Measurements from ENCODE around the gene SMARCA2.

Gene SMARCA2

DNA sequence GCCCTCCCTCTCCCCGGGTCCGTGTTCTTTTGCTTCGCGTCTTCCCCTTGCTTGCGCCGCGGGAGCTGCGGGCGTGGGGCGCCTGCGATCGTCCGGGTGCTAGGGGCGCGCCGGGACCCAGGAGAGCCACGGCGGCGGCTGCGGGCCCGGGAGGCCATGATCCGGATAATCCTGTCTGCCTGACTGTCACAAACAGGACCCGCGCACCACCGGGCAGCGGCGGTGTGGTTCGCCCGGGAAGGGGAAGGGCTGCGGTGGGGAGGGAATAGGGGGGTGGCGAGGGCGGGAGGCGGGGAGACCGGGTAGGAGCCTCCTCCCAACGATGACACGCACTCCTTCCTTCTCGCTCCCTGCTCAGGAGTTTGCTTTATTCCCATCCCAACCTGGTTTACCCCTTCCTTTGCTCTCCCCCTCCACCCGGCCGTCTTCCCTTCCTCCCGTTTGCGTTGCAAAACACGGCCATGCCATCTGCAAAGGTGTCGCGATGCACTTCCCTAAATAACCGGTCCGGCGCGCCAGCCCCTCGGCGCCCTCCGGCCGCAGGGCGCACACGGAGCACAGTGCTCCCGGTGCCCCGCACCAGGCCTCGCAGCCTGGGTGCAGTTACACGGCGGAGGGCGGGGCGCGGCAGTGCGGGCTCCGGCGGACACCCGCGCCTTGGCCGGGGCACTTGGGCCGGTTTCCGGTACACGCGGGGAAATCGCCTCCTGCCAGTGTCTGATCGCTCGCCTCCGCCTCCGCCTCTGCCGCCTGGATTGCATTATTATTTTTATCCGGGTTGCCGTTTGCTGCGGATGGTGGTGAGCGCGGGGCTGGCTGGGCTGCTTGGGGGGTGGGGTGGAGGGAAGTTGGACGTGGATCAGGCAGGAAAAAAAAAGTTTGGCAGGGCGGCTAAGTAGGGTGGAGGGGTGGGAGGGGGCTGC, 1.5 kb downstream of the SMARCA2 start:
- peak; percentile 75 to 78 for DNase-seq

DNA sequence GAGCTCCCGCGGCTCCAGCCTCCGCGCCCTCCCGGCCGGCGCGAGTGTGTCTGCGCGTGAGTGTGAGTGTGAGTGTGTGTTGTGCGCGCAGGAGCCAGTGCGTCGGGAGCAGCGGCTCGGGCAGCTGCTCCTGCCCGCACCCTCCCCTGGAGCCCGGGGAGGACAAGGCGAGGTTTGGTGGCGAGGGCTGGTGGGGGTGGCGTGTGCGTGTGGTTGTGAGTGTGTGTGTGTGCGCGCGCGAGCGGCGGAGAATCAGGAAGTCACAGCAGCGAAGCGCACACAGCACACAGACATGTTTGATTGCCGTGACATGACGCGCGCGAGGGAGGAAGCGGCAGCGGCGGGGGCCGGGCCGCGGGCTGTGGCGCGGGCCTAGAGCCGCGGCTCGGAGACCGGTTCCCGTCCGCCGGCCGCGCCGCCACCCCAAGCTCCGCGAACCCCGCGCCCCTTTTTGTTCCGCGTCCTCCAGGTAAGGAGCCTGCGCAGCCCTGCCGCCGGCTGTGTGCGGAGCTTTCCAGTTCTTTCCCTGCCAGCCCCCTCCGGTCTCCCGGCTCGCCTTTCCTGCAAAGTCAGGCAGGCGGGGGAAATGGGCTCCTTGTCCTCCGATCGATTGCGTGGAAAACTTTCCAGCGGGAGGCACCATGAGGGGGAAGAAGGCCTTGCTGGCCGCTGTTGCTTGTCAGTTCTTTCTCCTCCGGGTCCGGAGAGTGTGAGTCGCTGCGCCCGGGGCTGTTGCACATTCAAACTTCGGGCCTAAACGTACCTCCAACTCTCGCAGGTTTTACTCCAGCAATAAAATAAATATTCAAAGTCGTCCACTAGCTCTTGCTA, 2.4 kb downstream of the SMARCA2 start:
- DNase-seq, result peak; percentile 77 to 80

DNA sequence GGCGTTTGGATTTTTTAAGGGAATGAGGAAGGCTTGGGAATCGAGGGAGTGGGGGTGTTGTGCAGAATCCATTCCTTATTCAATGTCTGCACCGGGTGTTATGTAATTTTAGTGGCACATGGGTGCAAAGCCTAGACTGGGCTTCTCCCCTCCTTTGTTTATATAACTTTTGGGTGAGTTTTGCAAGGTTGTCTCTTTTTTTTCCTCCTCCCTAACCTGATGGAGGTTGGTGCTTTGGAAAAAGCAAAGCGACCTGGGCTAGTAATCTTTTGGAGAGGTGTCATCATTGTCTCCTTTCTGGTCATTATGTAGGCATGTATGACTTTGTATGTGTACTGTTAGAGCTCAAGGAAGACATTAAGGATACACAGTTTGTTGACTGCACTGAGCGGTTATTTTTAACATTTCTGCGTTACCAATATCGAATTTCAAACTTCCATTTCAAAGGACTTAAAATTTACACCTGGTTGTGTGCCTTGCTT, 3.1 kb downstream of the SMARCA2 start:
- DNase-seq, result no peak

DNA sequence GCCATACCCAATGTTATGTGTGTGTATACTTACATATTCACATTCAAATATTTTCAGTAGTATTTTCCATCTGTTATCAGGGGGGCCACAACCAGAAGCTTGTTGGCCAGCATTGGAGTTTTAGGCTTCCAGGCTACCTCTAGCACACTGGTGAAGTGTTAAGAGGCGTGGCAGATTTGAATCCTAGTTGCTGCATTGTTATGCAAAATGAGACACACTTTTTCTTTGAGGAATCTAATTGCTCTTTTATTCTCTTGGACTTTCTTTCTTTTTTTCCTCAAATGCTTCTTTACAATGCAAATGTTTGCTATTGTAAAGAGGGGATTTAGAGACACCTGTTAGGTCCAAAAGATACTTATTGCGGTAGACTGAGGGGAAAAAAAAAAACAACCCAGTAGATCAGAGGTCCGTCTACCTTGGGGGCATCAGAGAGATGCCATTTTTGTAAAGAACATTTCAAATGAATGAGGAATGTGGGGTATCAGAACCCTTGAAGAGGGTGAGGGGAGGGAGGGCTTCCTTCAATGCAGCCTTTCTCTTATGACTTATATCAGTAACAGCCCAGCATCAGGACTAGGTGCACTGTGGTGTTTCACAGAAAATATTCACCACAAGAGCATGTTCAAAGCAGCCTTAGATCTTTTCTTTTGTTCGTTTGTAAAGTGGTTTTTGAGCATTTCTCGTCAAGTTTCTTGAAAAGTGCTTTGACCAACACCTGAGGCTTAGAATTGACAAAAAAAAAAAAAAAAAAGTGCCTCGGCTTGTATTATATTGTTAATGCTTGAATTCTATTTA, 3.8 kb downstream of the SMARCA2 start:
- DNase-seq, result no peak

DNA sequence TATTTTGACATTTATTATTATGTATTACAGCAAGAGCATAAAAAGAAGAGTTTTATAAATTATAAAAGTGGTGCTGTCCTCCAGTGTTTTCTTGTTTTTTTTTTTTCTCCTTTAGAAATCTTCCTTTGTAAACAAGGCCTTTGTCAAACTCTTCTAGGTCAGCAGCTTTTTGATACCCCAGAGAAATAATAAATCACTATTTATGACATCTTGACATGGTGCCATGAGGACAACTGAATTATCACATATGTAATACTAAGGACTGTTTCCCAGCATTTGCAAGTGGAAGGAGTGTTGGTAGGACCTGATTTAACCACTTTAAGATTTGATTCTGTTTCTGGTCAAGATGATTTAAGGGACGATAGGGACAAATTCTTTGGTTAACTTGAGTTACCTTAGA, 4.6 kb downstream of the SMARCA2 start:
- DNase-seq, result no peak

DNA sequence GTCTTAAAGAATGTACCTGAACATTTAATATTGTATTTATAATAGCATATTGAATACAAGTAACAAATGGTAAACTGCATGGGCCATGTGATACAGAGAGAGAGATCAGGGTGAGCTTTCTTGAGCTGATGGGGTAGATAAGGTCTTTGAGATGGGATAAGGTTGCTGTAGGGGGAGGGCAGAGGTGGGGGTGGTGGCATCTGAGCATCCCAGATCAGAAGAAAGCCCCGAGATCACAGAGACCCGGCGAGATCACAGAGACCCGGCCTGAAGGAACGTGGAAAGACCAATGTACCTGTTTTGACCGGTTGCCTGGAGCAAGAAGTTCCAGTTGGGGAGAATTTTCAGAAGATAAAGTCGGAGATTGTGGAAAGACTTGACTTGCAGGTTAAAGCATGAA, 6.6 kb downstream of the SMARCA2 start:
- no peak for DNase-seq

DNA sequence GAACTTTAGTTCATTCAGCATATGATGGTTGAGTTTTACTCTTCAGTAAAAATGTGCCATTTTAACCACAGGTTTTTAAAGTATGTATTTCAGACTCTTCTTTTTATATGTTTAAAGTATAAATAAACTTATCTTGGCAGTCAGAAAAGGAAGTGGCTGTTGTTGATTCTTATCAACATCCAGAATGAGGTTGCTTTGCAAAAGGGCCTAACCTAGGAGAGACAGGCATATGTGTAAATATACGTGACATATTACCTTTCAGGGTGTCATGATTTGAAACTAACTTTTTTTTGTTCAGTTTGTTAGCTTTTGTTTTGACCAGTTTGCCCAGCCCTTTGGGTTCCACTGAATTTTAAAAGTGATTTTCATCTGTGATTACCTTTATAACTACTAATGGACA, 7.4 kb downstream of the SMARCA2 start:
- DNase-seq, result no peak

DNA sequence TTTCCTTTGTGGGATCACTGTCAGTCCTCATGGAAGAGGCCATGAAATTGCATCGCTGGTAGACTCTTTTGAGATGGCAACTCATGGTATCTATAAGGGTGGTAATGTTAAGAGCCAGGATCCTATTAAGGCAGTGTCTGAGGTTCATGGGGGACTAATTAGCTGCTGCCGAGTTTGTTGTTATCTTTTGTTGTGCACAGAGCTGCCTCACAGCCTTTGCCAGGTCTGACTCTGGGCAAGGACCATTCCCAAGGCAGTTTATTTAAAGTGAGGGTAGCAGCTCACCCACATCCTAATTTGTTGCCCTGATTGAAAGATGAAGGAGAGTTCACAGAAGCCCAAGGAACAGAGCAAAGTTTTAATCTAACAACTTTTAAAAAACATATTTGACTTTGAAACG, 7.9 kb downstream of the SMARCA2 start:
- no peak for DNase-seq

DNA sequence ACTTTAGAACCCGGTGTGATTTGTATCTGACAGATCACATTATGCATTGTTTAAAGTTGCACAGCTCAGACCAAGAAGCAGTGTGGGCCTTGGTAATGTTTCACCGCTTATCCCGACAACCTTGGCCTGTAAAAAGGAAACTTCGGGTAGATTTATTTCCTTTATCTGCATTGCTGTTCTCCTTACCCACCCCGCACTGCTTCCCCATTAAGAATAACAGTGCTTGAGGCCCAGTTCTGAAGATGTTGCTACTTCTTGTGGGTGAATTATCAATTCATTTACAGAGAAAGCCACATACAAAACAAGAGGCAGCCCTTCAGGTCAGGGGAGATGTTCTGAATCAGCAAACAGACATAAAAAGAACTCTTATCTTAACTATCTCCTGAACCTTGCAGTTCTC, 8.4 kb downstream of the SMARCA2 start:
- DNase-seq, result no peak

DNA sequence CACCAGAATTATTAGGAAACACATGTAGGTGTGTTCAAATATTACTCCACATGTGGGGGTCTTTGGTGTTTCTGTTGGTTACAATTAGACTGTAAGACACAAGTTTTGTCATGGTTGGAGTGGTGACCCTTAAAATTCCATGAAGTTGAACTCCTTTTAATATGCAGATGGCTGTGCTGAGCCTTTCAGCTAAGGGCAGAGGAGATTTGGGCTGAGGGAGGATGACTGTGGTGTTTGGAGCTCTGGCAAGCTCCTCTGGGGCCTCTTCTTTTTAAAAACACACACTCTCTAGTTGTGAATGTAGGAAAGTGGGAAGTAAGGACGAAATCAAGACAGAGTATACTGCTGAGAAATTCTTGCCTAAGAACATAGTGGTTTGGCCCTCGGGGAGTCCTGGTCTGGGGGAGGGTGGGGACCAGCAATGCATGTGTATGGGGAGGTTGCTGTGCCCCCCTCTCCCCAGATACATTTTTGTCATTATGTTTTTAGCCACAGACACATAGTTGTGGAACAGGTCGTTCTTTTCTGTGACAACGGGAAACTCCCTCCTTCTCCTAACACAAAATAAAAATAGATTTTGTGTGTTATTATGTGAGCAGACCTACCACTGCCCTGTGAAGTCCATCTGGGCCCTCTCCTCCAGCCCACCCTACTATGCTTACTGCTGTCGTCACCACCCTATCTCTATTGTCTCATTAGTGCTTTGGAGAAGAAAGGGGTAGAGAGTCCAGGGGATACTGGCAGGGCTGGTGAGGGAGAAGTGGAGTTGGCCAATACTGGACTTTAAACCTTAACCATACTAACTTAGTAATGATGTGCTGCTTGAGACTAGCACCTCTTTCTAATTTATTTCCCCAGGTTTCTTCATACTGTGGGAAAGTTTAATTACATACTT, 10.0 kb downstream of the SMARCA2 start:
- DNase-seq, result no peak

DNA sequence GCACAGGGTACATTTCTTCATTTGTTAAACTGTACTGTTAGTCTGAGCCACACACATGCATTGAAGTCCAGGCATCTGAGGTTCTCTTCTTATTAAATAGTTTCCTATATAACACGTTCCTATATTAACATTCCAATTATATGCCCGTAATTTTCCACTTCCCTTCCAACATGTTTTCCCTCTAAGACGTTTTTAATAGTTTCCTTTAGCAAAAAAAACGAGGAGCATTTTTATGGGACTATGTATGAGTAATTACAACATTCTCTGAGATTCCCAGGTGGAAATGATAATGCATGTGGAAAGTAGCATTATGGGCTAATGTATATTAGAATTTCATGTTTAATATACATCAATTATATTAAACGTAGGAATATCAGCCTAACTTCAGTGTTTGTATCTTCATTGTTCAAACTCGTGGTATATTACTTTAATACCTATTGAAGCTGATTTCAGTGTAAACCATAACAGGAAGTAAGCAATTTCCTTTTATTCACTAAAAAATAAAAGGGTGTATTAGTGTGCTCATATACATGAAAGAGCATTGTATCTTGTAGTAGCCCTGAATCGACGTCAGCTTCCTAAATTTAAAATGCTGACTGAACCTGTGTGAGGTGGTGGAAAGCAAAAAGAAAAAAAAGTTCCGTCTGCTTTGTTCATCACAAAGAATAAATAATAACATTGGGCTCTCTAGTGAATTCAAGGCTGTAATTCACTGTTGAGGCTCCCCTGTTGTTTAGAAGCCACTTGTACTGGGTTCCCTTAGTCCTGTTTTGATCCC, 11.3 kb downstream of the SMARCA2 start:
- DNase-seq, result no peak

DNA sequence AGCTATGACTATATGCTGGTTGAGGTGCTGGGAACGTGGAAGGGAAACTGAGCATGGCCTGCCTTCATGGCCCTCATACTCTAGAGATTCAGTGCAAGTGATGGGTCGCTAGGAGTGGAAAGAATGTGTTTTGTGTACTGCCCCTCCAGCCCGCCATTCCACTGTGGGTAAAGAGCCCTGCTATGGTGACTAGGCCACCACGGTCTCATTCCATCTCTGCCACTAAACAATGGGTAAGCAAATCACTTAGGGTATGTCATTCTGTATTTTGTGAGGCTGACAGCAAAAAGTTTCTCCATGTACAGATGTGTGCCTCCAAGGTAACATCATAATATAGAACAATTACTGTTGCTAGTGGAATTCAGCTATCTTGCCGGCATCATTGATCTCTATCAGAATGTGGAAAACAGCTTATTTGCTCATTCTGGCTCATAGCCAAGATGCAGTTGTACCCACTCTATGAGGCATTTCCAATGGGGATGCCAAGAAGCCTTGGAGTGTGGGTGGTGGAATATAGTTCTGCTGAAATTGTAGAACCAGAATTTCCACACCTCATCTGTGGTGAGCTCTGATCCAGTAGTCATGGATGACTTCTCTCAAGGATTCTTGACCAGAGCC, 12.5 kb downstream of the SMARCA2 start:
- DNase-seq, result no peak

DNA sequence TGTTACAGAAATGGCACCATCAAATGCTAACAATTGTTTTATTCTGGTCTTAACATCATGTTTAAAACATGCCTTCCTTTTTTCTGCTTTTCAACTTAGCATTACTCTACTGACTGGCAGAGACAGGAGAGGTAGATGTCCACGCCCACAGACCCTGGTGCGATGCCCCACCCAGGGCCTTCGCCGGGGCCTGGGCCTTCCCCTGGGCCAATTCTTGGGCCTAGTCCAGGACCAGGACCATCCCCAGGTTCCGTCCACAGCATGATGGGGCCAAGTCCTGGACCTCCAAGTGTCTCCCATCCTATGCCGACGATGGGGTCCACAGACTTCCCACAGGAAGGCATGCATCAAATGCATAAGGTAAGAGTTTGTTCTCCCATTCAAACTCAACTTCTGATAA, 13.7 kb downstream of the SMARCA2 start:
- DNase-seq, result no peak

DNA sequence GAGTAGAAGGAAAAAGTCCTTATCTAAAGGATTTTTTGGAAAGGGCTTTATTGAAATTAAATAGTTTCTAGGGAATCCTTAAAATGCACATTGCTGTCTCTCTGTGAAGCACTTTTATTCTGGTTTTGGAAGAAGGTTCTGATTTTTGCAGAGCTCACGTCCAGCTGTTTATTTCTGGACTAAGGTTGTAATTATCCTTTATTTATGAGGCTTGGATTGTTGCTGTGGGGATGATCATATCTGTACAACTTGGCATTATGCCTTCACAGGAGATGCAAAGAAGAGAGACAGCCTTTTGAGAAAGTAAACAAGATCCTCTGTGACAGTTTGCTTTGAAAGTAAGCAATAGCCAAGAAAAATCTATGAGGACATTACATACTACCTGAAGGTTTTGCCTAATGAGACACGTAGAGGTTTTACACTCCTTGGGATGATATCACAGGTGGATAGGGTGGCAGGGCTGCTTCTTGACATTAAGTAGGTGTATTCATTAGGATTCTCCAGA, 14.6 kb downstream of the SMARCA2 start:
- DNase-seq, result no peak

DNA sequence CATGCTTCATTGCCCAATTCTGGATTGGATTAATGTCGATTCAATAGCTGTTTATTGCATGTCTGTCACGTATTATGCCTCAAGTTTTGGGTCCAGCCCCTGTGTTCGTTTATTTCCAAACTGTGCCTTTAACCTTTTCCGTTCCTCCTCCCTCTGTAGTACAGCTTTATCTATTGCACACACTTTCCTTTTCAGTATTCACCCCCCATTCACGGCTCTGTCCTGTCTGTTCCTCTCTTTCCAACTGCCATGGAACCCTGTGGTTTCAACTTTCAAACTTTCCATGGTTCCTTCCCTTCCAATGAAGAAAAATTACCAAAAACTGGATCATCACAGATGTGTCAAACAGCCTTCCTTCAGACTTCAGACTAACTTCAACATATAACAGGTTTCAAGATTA, 17.1 kb downstream of the SMARCA2 start:
- no peak for DNase-seq

DNA sequence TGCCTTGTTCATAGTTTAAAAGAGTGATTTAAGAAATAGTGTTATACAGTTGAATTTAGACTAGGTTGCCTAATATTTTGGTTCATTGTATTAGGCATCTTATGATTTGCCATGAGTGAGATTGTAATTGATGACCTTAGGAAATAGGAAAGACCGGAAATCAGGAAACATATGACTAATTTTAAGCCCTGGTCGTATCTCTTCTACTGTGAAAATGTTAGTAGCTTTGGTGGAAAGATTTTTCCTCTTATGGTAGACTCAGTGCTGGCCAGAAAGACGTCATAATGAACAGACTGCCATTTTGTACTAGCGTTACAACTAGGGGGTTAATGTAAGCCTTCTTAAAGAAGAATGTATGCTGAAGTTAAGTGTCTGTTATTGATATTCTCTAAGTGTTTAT, 21.7 kb downstream of the SMARCA2 start:
- no peak for DNase-seq

DNA sequence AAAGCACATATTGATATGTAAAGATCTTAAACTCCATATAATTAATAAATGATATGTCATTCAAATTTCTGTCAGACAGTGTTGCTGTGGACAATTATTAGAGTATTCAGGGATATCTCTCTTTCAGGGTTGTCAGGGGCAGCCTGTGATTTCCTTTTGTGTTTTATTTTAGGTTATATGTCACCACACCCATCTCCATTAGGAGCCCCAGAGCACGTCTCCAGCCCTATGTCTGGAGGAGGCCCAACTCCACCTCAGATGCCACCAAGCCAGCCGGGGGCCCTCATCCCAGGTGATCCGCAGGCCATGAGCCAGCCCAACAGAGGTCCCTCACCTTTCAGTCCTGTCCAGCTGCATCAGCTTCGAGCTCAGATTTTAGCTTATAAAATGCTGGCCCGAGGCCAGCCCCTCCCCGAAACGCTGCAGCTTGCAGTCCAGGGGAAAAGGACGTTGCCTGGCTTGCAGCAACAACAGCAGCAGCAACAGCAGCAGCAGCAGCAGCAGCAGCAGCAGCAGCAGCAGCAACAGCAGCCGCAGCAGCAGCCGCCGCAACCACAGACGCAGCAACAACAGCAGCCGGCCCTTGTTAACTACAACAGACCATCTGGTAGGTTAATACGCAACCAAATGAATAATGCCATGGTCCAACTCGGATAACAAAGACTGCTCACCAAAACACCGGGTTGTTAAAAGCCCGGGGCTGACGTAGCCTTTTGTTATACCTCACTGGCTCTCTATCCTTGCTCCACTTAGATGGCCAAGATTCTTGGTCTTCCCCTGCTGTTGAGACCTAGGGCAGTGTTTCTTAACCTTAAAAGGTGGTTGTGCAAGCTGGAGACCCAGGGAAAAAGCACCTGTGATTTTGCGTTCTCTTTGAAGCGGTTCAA, 24.4 kb downstream of the SMARCA2 start:
- no peak for DNase-seq

DNA sequence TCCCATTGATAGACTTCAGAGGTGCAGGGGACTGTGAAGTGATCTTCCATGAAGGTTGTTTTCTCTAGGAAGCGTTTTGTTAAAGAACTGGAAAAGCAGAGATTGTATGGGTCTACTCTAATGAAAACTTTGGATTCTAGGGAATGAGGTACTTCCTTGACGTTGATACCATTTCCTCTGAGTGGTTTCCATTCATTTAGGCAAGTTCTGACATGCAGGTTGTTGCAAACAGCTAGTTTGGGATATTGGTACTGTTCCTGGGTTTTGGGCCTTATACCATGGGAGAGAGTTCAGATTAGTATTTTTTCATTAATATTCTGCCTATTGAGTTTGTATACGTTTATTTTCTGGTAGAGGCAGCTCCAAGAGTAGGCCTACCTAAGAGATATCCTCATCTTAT, 25.7 kb downstream of the SMARCA2 start:
- no peak for DNase-seq

DNA sequence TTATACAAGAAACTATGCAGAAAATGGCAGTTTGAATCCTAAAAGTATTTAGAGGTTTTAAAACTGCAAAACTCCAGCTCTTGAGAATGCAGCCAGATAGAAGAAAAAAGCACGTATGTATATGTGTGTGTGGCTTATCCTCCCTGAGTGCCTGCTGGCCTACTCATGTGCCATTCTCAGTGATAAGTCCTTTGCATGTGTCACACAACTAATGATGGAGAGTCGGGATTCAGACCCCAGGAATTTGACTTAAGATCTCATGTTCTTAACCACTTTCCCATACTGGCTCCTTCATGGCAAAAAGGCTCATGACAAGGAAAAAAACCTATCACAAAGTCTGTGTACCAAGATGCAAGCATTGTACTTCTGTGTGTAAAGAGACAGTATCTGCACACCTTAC, 26.6 kb downstream of the SMARCA2 start:
- DNase-seq, result no peak

Data from activated T-cell treated with anti-CD3 and anti-CD28 coated beads, Interleukin-2, amount 50 U/mL, for 48 hours (primary cell).